GM12892 (cell line): ENCODE measurements around the gene LENEP.

Experiments used
- DNase-seq: peaks from one replicate; pipeline ENCODE4 v3.0.0; 2011; ENCODE audit not compliant: insufficient read length
- FAIRE-seq: peaks from 2 replicates; lab custom pipeline; 2011; peaks lifted over from hg19 to GRCh38; lab: Jason Lieb, UNC
- POLR2A ChIP-seq: IDR thresholded peaks from 2 replicates; pipeline ENCODE4 v1.6.1; 2011; ENCODE audit warnings: low read depth, low read length, control low read depth
- POLR2AphosphoS5 ChIP-seq: IDR thresholded peaks from 2 replicates; pipeline ENCODE4 v1.6.1; 2011; ENCODE audit warnings: low read depth, low read length, control low read depth
- TAF1 ChIP-seq: IDR thresholded peaks from 2 replicates; pipeline ENCODE4 v1.6.1; 2011; ENCODE audit warnings: low read depth, mild to moderate bottlenecking, control low read depth, low read length, borderline replicate concordance

The LENEP gene

GRCh38 chr1:154955039-154955717, 38.2 kb upstream of the LENEP start:
- DNase-seq (no peak), FAIRE-seq (peak; percentile 75)
- TF ChIP-seq POLR2AphosphoS5 (no peak), TAF1 (no peak), POLR2A (no peak)

GRCh38 chr1:154955718-154956543, 37.5 kb upstream of the LENEP start, which contains the start of gene PBXIP1:
Gene PBXIP1, minus strand, starts transcription at chr1:154956099. Its CDS starts 2,378 bp downstream, at chr1:154953721.
- no peak; the same call in 1 of the 2 replicates for TF ChIP-seq POLR2AphosphoS5
- no peak for TF ChIP-seq TAF1
- TF ChIP-seq POLR2A, result no peak
- peak; percentile 90 for DNase-seq
- FAIRE-seq, result peak; percentile 93

- FAIRE-seq, result no peak
- no peak for DNase-seq
Observed at GRCh38 chr1:154956544-154956941, 36.8 kb upstream of the LENEP start.

GRCh38 chr1:154957091-154957657, 36.2 kb upstream of the LENEP start:
- TF ChIP-seq TAF1 (no peak), POLR2A (no peak), POLR2AphosphoS5 (no peak)
- no peak for DNase-seq
- FAIRE-seq, result no peak

More at GRCh38 chr1:154956544-154956941, 36.8 kb upstream of the LENEP start:
- TF ChIP-seq POLR2A (no peak), TAF1 (no peak), POLR2AphosphoS5 (no peak; the same call in 1 of the 2 replicates)

- no peak for FAIRE-seq
- DNase-seq, result no peak
- no peak for TF ChIP-seq POLR2AphosphoS5
Observed at GRCh38 chr1:154958036-154958435, 35.4 kb upstream of the LENEP start.

- TF ChIP-seq TAF1, result no peak
- no peak for TF ChIP-seq POLR2AphosphoS5
- TF ChIP-seq POLR2A, result no peak
- DNase-seq (no peak), FAIRE-seq (no peak)
Observed at GRCh38 chr1:154958681-154959425, 34.5 kb upstream of the LENEP start.

GRCh38 chr1:154959426-154959780, 34.0 kb upstream of the LENEP start:
- TF ChIP-seq TAF1 (no peak), POLR2AphosphoS5 (no peak), POLR2A (no peak)
- DNase-seq (no peak), FAIRE-seq (no peak)

GRCh38 chr1:154960446-154961136, 32.8 kb upstream of the LENEP start:
- FAIRE-seq (no peak), DNase-seq (no peak)
- TF ChIP-seq POLR2AphosphoS5, result no peak
- no peak for TF ChIP-seq POLR2A
- TF ChIP-seq TAF1, result no peak

GRCh38 chr1:154961207-154962155, 31.9 kb upstream of the LENEP start, which contains the start of gene PYGO2:
Gene PYGO2, minus strand, starts transcription at chr1:154961782. Its CDS starts 206 bp downstream, at chr1:154961576.
- DNase-seq, result peak; percentile 91
- TF ChIP-seq POLR2AphosphoS5, result peak; percentile 82
- peak; percentile 90 for TF ChIP-seq POLR2A
- TF ChIP-seq TAF1, result peak; percentile 51; the same call in 1 of the 2 replicates
- peak; percentile 90 for FAIRE-seq

- no peak for DNase-seq
- TF ChIP-seq POLR2AphosphoS5 (no peak), POLR2A (no peak), TAF1 (no peak)
- FAIRE-seq, result peak; percentile 44
Observed at GRCh38 chr1:154962156-154962749, 31.1 kb upstream of the LENEP start.
